Liver (tissue), 9 donors: Measurements from ENCODE around the gene LIN9. TPM values are rescaled to one million over a fixed set of nuclear protein-coding genes. Genes with fewer than 3 reads are reported as not detected.
"Not testable (repeated sequence)": the region's sequence is repeated elsewhere in the genome, so short reads cannot be mapped to it uniquely, and the experiment has no call there.

Experiments
- DNase-seq: peaks from one replicate; pipeline ENCODE4 v3.0.0-alpha.2; 2017; ENCODE audit warnings: low spot score
- H3K27ac ChIP-seq, 2 donors: one replicate each; pipeline ENCODE4 v1.7.0; 2013; ENCODE audit warnings: inconsistent platforms in 2 of 2, low read length in 2 of 2, control low read depth in 1 of 2, low read depth in 1 of 2, mild to moderate bottlenecking in 1 of 2
- H3K27me3 ChIP-seq, 4 donors: one replicate each; pipeline versions ENCODE4 v1.6.1 to v1.7.0; 2013; ENCODE audit warnings: low read length in 3 of 4, inconsistent platforms in 1 of 4, mild to moderate bottlenecking in 1 of 4, moderate library complexity in 1 of 4; ENCODE audit not compliant: control insufficient read depth in 4 of 4, insufficient read depth in 4 of 4
- H3K36me3 ChIP-seq, 4 donors: one replicate each; pipeline versions ENCODE4 v1.6.1 to v1.7.0; 2013; ENCODE audit warnings: low read length in 3 of 4, mild to moderate bottlenecking in 3 of 4, low read depth in 1 of 4, moderate library complexity in 1 of 4; ENCODE audit not compliant: control insufficient read depth in 4 of 4, insufficient read depth in 3 of 4
- H3K4me1 ChIP-seq, 4 donors: one replicate each; pipeline versions ENCODE4 v1.6.1 to v1.7.0; 2013; ENCODE audit warnings: low read length in 3 of 4, mild to moderate bottlenecking in 3 of 4, moderate library complexity in 1 of 4; ENCODE audit not compliant: control insufficient read depth in 4 of 4, insufficient read depth in 4 of 4
- H3K4me3 ChIP-seq, 3 donors: one replicate each; pipeline versions ENCODE4 v1.6.1 to v1.7.0; 2013; ENCODE audit warnings: low read length in 3 of 3, control low read depth in 1 of 3, low read depth in 1 of 3, mild to moderate bottlenecking in 1 of 3
- H3K9ac ChIP-seq, 2 donors: one replicate each; pipeline ENCODE4 v1.7.0; 2013; ENCODE audit warnings: low read length in 2 of 2, mild to moderate bottlenecking in 2 of 2, moderate library complexity in 2 of 2, control low read depth in 1 of 2, low read depth in 1 of 2
- H3K9me3 ChIP-seq, 4 donors: one replicate each; pipeline versions ENCODE4 v1.6.1 to v1.7.0; 2013; ENCODE audit warnings: low read length in 3 of 4; ENCODE audit not compliant: control insufficient read depth in 4 of 4
- FOXA2 ChIP-seq: IDR thresholded peaks from 2 replicates; pipeline ENCODE4 v1.6.1; 2016; ENCODE audit warnings: antibody characterized with exemption
- GABPA ChIP-seq, 2 donors: IDR thresholded peaks in 1 of 2; conservative IDR thresholded peaks in 1 of 2; 2 replicates each; pipeline ENCODE4 v1.6.1; 2016; ENCODE audit warnings: antibody characterized with exemption in 2 of 2, mild to moderate bottlenecking in 1 of 2, moderate library complexity in 1 of 2
- HNF4A ChIP-seq, 2 donors: conservative IDR thresholded peaks; 2 replicates each; pipeline ENCODE4 v1.6.1; 2016; ENCODE audit warnings: antibody characterized with exemption in 2 of 2, mild to moderate bottlenecking in 2 of 2
- HNF4G ChIP-seq: IDR thresholded peaks from 2 replicates; pipeline ENCODE4 v1.6.1; 2016; ENCODE audit warnings: antibody characterized with exemption
- NR2F2 ChIP-seq: IDR thresholded peaks from 2 replicates; pipeline ENCODE4 v1.6.1; 2016; ENCODE audit warnings: antibody characterized with exemption
- RAD21 ChIP-seq, 2 donors: IDR thresholded peaks; 2 replicates each; pipeline ENCODE4 v1.6.1; 2016; ENCODE audit warnings: antibody characterized with exemption in 2 of 2, mild to moderate bottlenecking in 2 of 2
- SP1 ChIP-seq: IDR thresholded peaks from 2 replicates; pipeline ENCODE4 v1.6.1; 2018; ENCODE audit warnings: antibody characterized with exemption, mild to moderate bottlenecking
- TAF1 ChIP-seq: conservative IDR thresholded peaks from 2 replicates; pipeline ENCODE4 v1.6.1; 2016; ENCODE audit warnings: antibody characterized with exemption, mild to moderate bottlenecking
- YY1 ChIP-seq: IDR thresholded peaks from 2 replicates; pipeline ENCODE4 v1.6.1; 2016; ENCODE audit warnings: antibody characterized with exemption, mild to moderate bottlenecking
- WGBS: extraction: QIAGEN DNeasy Blood & Tissue Kit; methylation state at CpG from one replicate; pipeline ENCODE4 v1.1.7; 2013; 5-methylcytosine and 5-hydroxymethylcytosine counted together
- polyA plus RNA-seq, 2 donors: library from polyadenylated mRNA; stranded (reverse) in 1 of 2; unstranded in 1 of 2; fragments of 200-250 nt in 1 of 2; fragments of >200 nt in 1 of 2; fragmentation: Nextera tagmentation in 1 of 2; extraction: Ambion mirVana in 1 of 2; gene quantifications; one replicate each; pipeline versions ENCODE4 v1.2.1 to v1.2.3, GENCODE V29; 2013 to 2015
- total RNA-seq, 2 donors: library from RNA; depleted of rRNA; stranded (reverse); fragments of >200 nt; gene quantifications; one replicate each; pipeline ENCODE4 v1.2.3, GENCODE V29; 2014
- TF ChIP-seq, protein P1 (sequence below): IDR thresholded peaks from 2 replicates; pipeline ENCODE4 v1.6.1; 2016; ENCODE audit warnings: antibody characterized with exemption
- TF ChIP-seq, protein P2 (sequence below): IDR thresholded peaks from 2 replicates; pipeline ENCODE4 v1.6.1; 2016; ENCODE audit warnings: antibody characterized with exemption
- TF ChIP-seq, protein P3 (sequence below): IDR thresholded peaks from 2 replicates; pipeline ENCODE4 v1.6.1; 2016; ENCODE audit warnings: antibody characterized with exemption, mild to moderate bottlenecking
- TF ChIP-seq, protein P4 (sequence below): IDR thresholded peaks from 2 replicates; pipeline ENCODE4 v1.6.1; 2016; ENCODE audit warnings: antibody characterized with exemption
- donor health status: healthy.
- donor health status: healthy.
- donor health status: healthy.
- donor health status: healthy.
- donor health status: healthy.

LIN9 gene
- total and polyA plus RNA-seq, 4 donors, result 0.50 to 7.9 (median 1.00) TPM

DNA sequence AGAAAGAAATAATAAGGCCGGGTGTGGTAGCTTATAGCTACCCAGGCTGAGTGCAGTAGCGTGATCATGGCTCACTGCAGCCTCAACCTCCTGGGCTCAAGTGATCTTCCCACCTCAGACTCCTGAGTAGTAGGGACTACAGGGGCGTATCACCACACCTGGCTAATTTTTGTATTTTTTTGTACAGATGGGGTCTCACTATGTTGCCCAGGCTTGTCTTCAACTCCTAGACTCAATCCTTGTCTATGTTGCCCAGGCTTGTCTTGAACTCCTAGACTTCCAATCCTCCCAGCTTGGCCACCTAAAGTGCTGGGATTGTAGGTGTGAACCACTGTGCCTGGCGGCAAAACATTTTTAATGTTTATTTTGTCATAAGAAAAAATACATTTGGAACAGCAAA, 55.0 kb downstream of the LIN9 start:
- 96% methylated on average over 4 of the region's 4 CpGs for WGBS
- no peaks in the 10 kb centered on the region for H3K9me3 ChIP-seq
- no peak overlapping the region for H3K9ac ChIP-seq
- no peak overlapping the region for H3K27ac ChIP-seq
- no peak for DNase-seq
- no peaks in the 10 kb centered on the region for H3K4me1 ChIP-seq
- TF ChIP-seq, protein P1, sequence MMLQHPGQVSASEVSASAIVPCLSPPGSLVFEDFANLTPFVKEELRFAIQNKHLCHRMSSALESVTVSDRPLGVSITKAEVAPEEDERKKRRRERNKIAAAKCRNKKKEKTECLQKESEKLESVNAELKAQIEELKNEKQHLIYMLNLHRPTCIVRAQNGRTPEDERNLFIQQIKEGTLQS, result no peak
- TF ChIP-seq, protein P2, sequence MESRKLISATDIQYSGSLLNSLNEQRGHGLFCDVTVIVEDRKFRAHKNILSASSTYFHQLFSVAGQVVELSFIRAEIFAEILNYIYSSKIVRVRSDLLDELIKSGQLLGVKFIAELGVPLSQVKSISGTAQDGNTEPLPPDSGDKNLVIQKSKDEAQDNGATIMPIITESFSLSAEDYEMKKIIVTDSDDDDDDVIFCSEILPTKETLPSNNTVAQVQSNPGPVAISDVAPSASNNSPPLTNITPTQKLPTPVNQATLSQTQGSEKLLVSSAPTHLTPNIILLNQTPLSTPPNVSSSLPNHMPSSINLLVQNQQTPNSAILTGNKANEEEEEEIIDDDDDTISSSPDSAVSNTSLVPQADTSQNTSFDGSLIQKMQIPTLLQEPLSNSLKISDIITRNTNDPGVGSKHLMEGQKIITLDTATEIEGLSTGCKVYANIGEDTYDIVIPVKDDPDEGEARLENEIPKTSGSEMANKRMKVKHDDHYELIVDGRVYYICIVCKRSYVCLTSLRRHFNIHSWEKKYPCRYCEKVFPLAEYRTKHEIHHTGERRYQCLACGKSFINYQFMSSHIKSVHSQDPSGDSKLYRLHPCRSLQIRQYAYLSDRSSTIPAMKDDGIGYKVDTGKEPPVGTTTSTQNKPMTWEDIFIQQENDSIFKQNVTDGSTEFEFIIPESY, result no peak
- no peak for TF ChIP-seq SP1
- TF ChIP-seq TAF1, result no peak
- no peaks in the 10 kb centered on the region for H3K27me3 ChIP-seq
- no peak overlapping the region for H3K4me3 ChIP-seq
- H3K36me3 ChIP-seq, result peaks cover 0 to 4% (median 0%) of the 10 kb centered on the region in 4 donors

DNA sequence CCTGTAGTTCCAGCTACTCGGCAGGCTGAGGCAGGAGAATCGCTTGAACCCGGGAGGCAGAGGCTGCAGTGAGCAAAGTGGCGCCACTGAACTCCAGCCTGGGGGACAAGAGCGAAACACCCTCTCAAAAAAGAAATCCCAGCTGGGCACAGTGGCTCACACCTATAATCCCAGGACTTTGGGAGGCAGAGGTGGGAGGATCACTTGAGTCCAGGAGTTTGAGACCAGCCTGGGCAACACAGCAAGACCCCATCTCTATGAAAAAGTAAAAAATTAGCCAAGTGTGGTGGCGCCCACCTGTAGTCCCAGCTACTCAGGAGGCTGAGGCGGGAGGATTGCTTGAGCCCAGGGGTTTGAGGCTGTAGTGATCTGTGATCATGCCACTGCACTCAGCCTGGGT, 56.1 kb downstream of the LIN9 start:
- H3K36me3 ChIP-seq, H3K27me3 ChIP-seq, DNase-seq, H3K4me3 ChIP-seq, H3K9ac ChIP-seq, H3K9me3 ChIP-seq, H3K4me1 ChIP-seq, H3K27ac ChIP-seq: not testable (repeated sequence)
- 99% methylated on average over 7 of the region's 7 CpGs for WGBS

DNA sequence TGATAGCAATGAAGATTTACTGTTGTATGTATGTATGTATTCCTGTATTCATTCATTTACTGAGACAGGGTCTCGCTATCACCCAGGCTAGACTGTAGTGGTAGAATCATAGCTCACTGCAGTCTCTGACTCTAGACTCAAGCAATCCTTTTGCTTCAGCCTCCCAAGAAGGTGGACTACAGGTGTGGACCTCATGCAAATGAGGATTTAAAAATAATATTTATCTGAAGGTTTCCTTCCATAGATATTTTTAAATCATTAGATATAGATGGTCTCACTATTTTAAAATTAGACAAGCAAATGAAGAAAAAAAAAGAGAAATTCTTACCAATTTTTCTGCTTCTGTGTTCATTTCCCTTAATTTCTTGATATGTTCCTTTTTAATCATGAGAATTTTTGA, 58.5 kb downstream of the LIN9 start:
- TF ChIP-seq RAD21 (IDR thresholded peaks at IDR 0.05), result no peak
- no peak for TF ChIP-seq YY1
- no peak for TF ChIP-seq FOXA2
- no peak for TF ChIP-seq HNF4A (conservative IDR thresholded peaks at IDR 0.05)
- no peak for TF ChIP-seq GABPA (IDR thresholded peaks at IDR 0.05 in 1 of 2, conservative IDR thresholded peaks at IDR 0.05 in 1 of 2)
- TF ChIP-seq, protein P1, result no peak
- TF ChIP-seq HNF4G, result no peak
- TF ChIP-seq, protein P3, sequence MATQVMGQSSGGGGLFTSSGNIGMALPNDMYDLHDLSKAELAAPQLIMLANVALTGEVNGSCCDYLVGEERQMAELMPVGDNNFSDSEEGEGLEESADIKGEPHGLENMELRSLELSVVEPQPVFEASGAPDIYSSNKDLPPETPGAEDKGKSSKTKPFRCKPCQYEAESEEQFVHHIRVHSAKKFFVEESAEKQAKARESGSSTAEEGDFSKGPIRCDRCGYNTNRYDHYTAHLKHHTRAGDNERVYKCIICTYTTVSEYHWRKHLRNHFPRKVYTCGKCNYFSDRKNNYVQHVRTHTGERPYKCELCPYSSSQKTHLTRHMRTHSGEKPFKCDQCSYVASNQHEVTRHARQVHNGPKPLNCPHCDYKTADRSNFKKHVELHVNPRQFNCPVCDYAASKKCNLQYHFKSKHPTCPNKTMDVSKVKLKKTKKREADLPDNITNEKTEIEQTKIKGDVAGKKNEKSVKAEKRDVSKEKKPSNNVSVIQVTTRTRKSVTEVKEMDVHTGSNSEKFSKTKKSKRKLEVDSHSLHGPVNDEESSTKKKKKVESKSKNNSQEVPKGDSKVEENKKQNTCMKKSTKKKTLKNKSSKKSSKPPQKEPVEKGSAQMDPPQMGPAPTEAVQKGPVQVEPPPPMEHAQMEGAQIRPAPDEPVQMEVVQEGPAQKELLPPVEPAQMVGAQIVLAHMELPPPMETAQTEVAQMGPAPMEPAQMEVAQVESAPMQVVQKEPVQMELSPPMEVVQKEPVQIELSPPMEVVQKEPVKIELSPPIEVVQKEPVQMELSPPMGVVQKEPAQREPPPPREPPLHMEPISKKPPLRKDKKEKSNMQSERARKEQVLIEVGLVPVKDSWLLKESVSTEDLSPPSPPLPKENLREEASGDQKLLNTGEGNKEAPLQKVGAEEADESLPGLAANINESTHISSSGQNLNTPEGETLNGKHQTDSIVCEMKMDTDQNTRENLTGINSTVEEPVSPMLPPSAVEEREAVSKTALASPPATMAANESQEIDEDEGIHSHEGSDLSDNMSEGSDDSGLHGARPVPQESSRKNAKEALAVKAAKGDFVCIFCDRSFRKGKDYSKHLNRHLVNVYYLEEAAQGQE, result no peak
- TF ChIP-seq, protein P4, sequence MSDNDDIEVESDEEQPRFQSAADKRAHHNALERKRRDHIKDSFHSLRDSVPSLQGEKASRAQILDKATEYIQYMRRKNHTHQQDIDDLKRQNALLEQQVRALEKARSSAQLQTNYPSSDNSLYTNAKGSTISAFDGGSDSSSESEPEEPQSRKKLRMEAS, result no peak
- TF ChIP-seq NR2F2, result no peak
- no peak for TF ChIP-seq TAF1
- no peaks in the 10 kb centered on the region for H3K4me1 ChIP-seq
- no peaks in the 10 kb centered on the region for H3K27me3 ChIP-seq
- no peaks in the 10 kb centered on the region for H3K9me3 ChIP-seq
- H3K4me3 ChIP-seq, result no peak overlapping the region
- peaks cover 0 to 4% (median 0%) of the 10 kb centered on the region in 4 donors for H3K36me3 ChIP-seq
- H3K9ac ChIP-seq, result no peak overlapping the region
- DNase-seq, result no peak
- 97% methylated on average over 1 of the region's 1 CpG for WGBS
- no peak overlapping the region for H3K27ac ChIP-seq
